K562 (cell line): Measurements from ENCODE around the gene DXO. TPM values are rescaled to one million over a fixed set of nuclear protein-coding genes. Genes with fewer than 3 reads are reported as not detected.

ENCODE experiments used
- ATAC-seq: fragments of 200-7000 bp; cut with Tn5 transposase; 3 replicates; pipeline ENCODE4 v1.9.1; 2020; ENCODE audit warnings: moderate library complexity
- BruUV-seq: library from RNA; stranded (reverse); fragments of 400-500 nt; replicated peaks from 2 replicates; lab custom pipeline; 2021; lab: Mats Ljungman, UMichigan
- CTCF ChIA-PET: fragments of 300-600 bp; formaldehyde crosslinking; extraction: SDS; loops from one replicate; lab custom pipeline; 2021; ENCODE audit warnings: low intra/inter-chr PET ratio; lab: Yijun Ruan, JAX
- POLR2A ChIA-PET: fragments of 300-600, 350-650 bp; sonication (Branson Sonifier 250); formaldehyde crosslinking; extraction: SDS; loops from one replicate; lab custom pipeline; 2021; ENCODE audit warnings: antibody characterized with exemption, inconsistent platforms; lab: Yijun Ruan, JAX
- DNase-seq, 4 experiments: peaks; one replicate each; pipeline versions ENCODE4 v3.0.0 to v3.0.0-alpha.2; 2011 to 2018; ENCODE audit warnings: low spot score in 3 of 4, mixed read lengths in 3 of 4; ENCODE audit errors: extremely low read depth in 1 of 4
- FAIRE-seq: peaks from 2 replicates; lab custom pipeline; 2011; peaks lifted over from hg19 to GRCh38; lab: Jason Lieb, UNC
- H2AFZ ChIP-seq: 2 replicates; pipeline ENCODE4 v1.6.0; 2011; ENCODE audit warnings: low read depth, low read length, control low read depth, inconsistent platforms
- H3K27ac ChIP-seq: fragments of 200-600 bp; 3 replicates; pipeline ENCODE4 v1.8.0; 2011; ENCODE audit warnings: low read depth, mild to moderate bottlenecking, control low read depth, inconsistent platforms, low read length, moderate library complexity, mixed read lengths; ENCODE audit errors: extremely low read depth
- H3K27me3 ChIP-seq, 2 experiments: fragments of 300-600 bp in 1 of 2; 2 replicates in 1 of 2; 3 replicates in 1 of 2; pipeline versions ENCODE4 v1.6.0 to v1.8.0; 2011; ENCODE audit warnings: inconsistent platforms in 2 of 2, low read length in 2 of 2, mild to moderate bottlenecking in 1 of 2, mixed read lengths in 1 of 2, moderate library complexity in 1 of 2; ENCODE audit not compliant: control insufficient read depth in 2 of 2, insufficient read depth in 2 of 2
- H3K36me3 ChIP-seq: fragments of 300-600 bp; 3 replicates; pipeline ENCODE4 v1.8.0; 2011; ENCODE audit warnings: mild to moderate bottlenecking, low read length, inconsistent platforms; ENCODE audit not compliant: control insufficient read depth, insufficient read depth
- H3K4me1 ChIP-seq, 2 experiments: fragments of 200-600 bp in 1 of 2; replicated peaks in 1 of 2; 2 replicates in 1 of 2; 3 replicates in 1 of 2; pipeline versions ENCODE4 v1.5.1 to v1.8.0; 2011; ENCODE audit warnings: inconsistent platforms in 2 of 2, low read length in 2 of 2, mild to moderate bottlenecking in 1 of 2, mixed read lengths in 1 of 2, moderate library complexity in 1 of 2; ENCODE audit not compliant: control insufficient read depth in 2 of 2, insufficient read depth in 2 of 2
- H3K4me2 ChIP-seq: 2 replicates; pipeline ENCODE4 v1.6.1; 2011; ENCODE audit warnings: low read length, control low read depth, inconsistent platforms, mixed read lengths; ENCODE audit not compliant: insufficient read depth
- H3K4me3 ChIP-seq: fragments of 200-600 bp; sonication (generic), shearing (Covaris generic); 2 replicates; pipeline ENCODE4 v1.5.1; 2016; ENCODE audit warnings: control low read depth, inconsistent platforms
- H3K79me2 ChIP-seq: fragments of 200-600 bp; 3 replicates; pipeline ENCODE4 v1.8.0; 2011; ENCODE audit warnings: low read length, inconsistent platforms; ENCODE audit not compliant: control insufficient read depth, insufficient read depth
- H3K9ac ChIP-seq, 2 experiments: 2 replicates each; pipeline versions ENCODE4 v1.6.0 to v1.6.1; 2011; ENCODE audit warnings: low read depth in 2 of 2, low read length in 2 of 2, control low read depth in 1 of 2, inconsistent platforms in 1 of 2, mild to moderate bottlenecking in 1 of 2, mixed read lengths in 1 of 2; ENCODE audit not compliant: insufficient read depth in 1 of 2
- H3K9me1 ChIP-seq: one replicate; pipeline ENCODE4 v1.6.0; 2011; ENCODE audit warnings: inconsistent platforms, mild to moderate bottlenecking, low read length, moderate library complexity; ENCODE audit not compliant: control insufficient read depth, insufficient read depth
- H3K9me3 ChIP-seq: replicated peaks from 2 replicates; pipeline ENCODE4 v1.5.1; 2011; ENCODE audit warnings: low read depth, low read length, inconsistent platforms; ENCODE audit not compliant: control insufficient read depth, insufficient read depth
- H4K20me1 ChIP-seq: replicated peaks from 2 replicates; pipeline ENCODE4 v1.6.1; 2011; ENCODE audit warnings: low read length, inconsistent platforms, mixed read lengths; ENCODE audit not compliant: control insufficient read depth, insufficient read depth
- CBX8 ChIP-seq: fragments of 200-600 bp; sonication (generic); IDR thresholded peaks from 2 replicates; pipeline ENCODE4 v1.6.1; 2012; ENCODE audit warnings: borderline replicate concordance, mixed run types, low read depth, mild to moderate bottlenecking, moderate library complexity, mixed read lengths, low read length, control low read depth, inconsistent platforms; ENCODE audit not compliant: poor library complexity, severe bottlenecking; ENCODE audit errors: extremely low read depth
- HDAC3 ChIP-seq: fragments of 450-650 bp; IDR thresholded peaks from 2 replicates; pipeline ENCODE4 v1.6.1; 2018; ENCODE audit warnings: borderline replicate concordance, mild to moderate bottlenecking, moderate library complexity; ENCODE audit not compliant: partially characterized antibody
- HDGF ChIP-seq: fragments of 450-650 bp; IDR thresholded peaks from 2 replicates; pipeline ENCODE4 v1.6.1; 2016
- JUNB ChIP-seq: fragments of 450-650 bp; formaldehyde crosslinking; conservative IDR thresholded peaks from 2 replicates; pipeline ENCODE4 v1.4.0; 2020; ENCODE audit warnings: mild to moderate bottlenecking
- KAT2B ChIP-seq: IDR thresholded peaks from one replicate; pipeline ENCODE4 v1.6.1; 2012; ENCODE audit warnings: low read depth, mild to moderate bottlenecking, control low read depth, inconsistent platforms, low read length, moderate library complexity
- NFE2L1 ChIP-seq: fragments of 450-650 bp; IDR thresholded peaks from 2 replicates; pipeline ENCODE4 v1.6.1; 2016; ENCODE audit warnings: missing genetic modification characterization, low read depth, mild to moderate bottlenecking, missing compliant biosample characterization, moderate library complexity, borderline replicate concordance
- POLR2AphosphoS2 ChIP-seq: IDR thresholded peaks from 2 replicates; pipeline ENCODE4 v1.6.1; 2012; ENCODE audit warnings: low read length, improper control_type of control experiment
- POLR2AphosphoS5 ChIP-seq: IDR thresholded peaks from 2 replicates; pipeline ENCODE4 v1.6.1; 2011; ENCODE audit warnings: mild to moderate bottlenecking, low read depth, low read length, moderate library complexity; ENCODE audit not compliant: control insufficient read depth, insufficient read depth
- TFAM ChIP-seq: fragments of 250-450 bp; sonication (Bioruptor Pico); conservative IDR thresholded peaks from 2 replicates; pipeline ENCODE4 v1.5.0; 2021; ENCODE audit warnings: mild to moderate bottlenecking, moderate library complexity
- ZNF76 ChIP-seq: fragments of 250-450 bp; sonication (Bioruptor Pico); IDR thresholded peaks from 2 replicates; pipeline ENCODE4 v1.4.0; 2020; ENCODE audit warnings: mild to moderate bottlenecking, moderate library complexity, borderline replicate concordance
- ZZZ3 ChIP-seq: fragments of 450-650 bp; IDR thresholded peaks from 2 replicates; pipeline ENCODE4 v1.6.1; 2016; ENCODE audit warnings: antibody characterized with exemption, mild to moderate bottlenecking, moderate library complexity
- WGBS: fragments of 100-300 bp; shearing (Covaris generic); methylation state at CpG from one replicate; pipeline ENCODE4 v1.1.6; 2016; ENCODE audit warnings: low coverage, mixed read lengths; ENCODE audit not compliant: insufficient coverage; ENCODE audit errors: missing lambda C conversion rate; 5-methylcytosine and 5-hydroxymethylcytosine counted together
- in situ Hi-C: fragments of 300-500 bp; cut with MboI; formaldehyde crosslinking; loops from 4 replicates; pipeline ENCODE4 v1.15.0; 2018; ENCODE audit warnings: inconsistent platforms, mixed read lengths
- intact Hi-C: fragments of 100-400 bp; cut with micrococcal nuclease; formaldehyde crosslinking; loops from 2 replicates; pipeline ENCODE4 v1.14.2; 2022
- polyA plus RNA-seq, 8 experiments: library from polyadenylated mRNA; depleted of rRNA in 4 of 8; stranded (reverse) in 5 of 8; unstranded in 3 of 8; fragments of >200 nt; fragmentation: Nextera tagmentation in 2 of 8; fragmentation: Illumina TruSeq in 1 of 8; extraction: Ambion mirVana in 2 of 8; extraction: Trizol in 1 of 8; gene quantifications; 2 replicates each; pipeline versions ENCODE4 v1.2.1 to v1.2.3, GENCODE V29; 2011 to 2014; ENCODE audit warnings: inconsistent platforms in 1 of 8, missing spikeins in 1 of 8
- total RNA-seq, 7 experiments: library from RNA; depleted of rRNA in 6 of 7; stranded (reverse); fragments of >200 nt in 6 of 7; fragmentation: Illumina TruSeq in 2 of 7; extraction: Trizol in 2 of 7; gene quantifications; 2 replicates each; pipeline versions ENCODE4 v1.2.1 to v1.2.3, GENCODE V29; 2011 to 2021; ENCODE audit warnings: low replicate concordance in 1 of 7
- TF ChIP-seq, protein P1 (sequence below): IDR thresholded peaks from 2 replicates; pipeline ENCODE4 v1.6.1; 2011; ENCODE audit warnings: borderline replicate concordance, low read depth, mild to moderate bottlenecking, moderate library complexity, low read length; ENCODE audit not compliant: insufficient read depth, poor library complexity, severe bottlenecking

The DXO gene
- total and polyA plus RNA-seq, 9 of the 15 experiments (the other 6 are each of a cell fraction or from before 2014, with no cell fraction given), result 6.4 to 35.1 (median 19.4) TPM

DNA sequence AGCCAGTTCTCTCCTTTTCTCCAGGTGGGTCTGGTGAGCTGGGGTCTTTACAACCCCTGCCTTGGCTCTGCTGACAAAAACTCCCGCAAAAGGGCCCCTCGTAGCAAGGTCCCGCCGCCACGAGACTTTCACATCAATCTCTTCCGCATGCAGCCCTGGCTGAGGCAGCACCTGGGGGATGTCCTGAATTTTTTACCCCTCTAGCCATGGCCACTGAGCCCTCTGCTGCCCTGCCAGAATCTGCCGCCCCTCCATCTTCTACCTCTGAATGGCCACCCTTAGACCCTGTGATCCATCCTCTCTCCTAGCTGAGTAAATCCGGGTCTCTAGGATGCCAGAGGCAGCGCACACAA, 26.8 kb downstream of the DXO start:
- in situ Hi-C loops (no loop called here), intact Hi-C loops (loop anchor here (5.0 kb wide), 1 partner anchor 43 kb away; the partner anchor contains the start of gene ZBTB12)
- ChIA-PET CTCF (no interaction called here), POLR2A (interaction anchor here (0.6 to 1.2 kb wide), 3 partner anchors 10 to 187 kb away, joined by 3 to 5 read pairs (median 4); partner anchors contain the start of gene DXO)
- Histone ChIP-seq H3K27ac (no peak overlapping the region), H4K20me1 (no peaks in the 10 kb centered on the region), H3K4me3 (no peak overlapping the region), H3K4me2 (no peak overlapping the region), H2AFZ (no peak overlapping the region), H3K9ac (0 out of 4 replicates have a peak overlapping the region, but pooled peaks of 1 of the 2 experiments have one; percentile 6), H3K4me1 (peaks cover 20 to 33% of the 10 kb centered on the region in 2 experiments), H3K9me3 (no peaks in the 10 kb centered on the region), H3K79me2 (no peaks in the 10 kb centered on the region), H3K36me3 (no peaks in the 10 kb centered on the region), H3K27me3 (peaks cover 2 to 26% of the 10 kb centered on the region in 2 experiments; a peak in 3 of 5 replicates), H3K9me1 (peaks cover 7% of the 10 kb centered on the region)
- FAIRE-seq (no peak), DNase-seq (no peak), ATAC-seq (no peak)
- TF ChIP-seq, protein P1, sequence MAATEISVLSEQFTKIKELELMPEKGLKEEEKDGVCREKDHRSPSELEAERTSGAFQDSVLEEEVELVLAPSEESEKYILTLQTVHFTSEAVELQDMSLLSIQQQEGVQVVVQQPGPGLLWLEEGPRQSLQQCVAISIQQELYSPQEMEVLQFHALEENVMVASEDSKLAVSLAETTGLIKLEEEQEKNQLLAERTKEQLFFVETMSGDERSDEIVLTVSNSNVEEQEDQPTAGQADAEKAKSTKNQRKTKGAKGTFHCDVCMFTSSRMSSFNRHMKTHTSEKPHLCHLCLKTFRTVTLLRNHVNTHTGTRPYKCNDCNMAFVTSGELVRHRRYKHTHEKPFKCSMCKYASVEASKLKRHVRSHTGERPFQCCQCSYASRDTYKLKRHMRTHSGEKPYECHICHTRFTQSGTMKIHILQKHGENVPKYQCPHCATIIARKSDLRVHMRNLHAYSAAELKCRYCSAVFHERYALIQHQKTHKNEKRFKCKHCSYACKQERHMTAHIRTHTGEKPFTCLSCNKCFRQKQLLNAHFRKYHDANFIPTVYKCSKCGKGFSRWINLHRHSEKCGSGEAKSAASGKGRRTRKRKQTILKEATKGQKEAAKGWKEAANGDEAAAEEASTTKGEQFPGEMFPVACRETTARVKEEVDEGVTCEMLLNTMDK, result no peak
- TF ChIP-seq HDAC3 (no peak), TFAM (CRISPR knock-in tag) (no peak), ZNF76 (CRISPR knock-in tag) (no peak), CBX8 (no peak), POLR2AphosphoS2 (no peak), HDGF (no peak), POLR2AphosphoS5 (no peak), NFE2L1 (no peak), KAT2B (no peak), JUNB (CRISPR knock-in tag) (no peak), ZZZ3 (no peak)
- WGBS, result 44% methylated on average over 9 of the region's 9 CpGs
- BruUV-seq, result no TSS peak
